HG03064 (cell line): Measurements from ENCODE around the gene HECTD4.

Experiments used
- ATAC-seq: cut with Tn5 transposase; IDR thresholded peaks from one replicate; pipeline ENCODE4 v1.9.1; 2021; ENCODE audit warnings: low read depth; ENCODE audit not compliant: unreplicated experiment

HECTD4 gene

GRCh38 chr12:112185093-112185923 lies 196.9 kb downstream of the HECTD4 start:
- ATAC-seq: no peak

- ATAC-seq: no peak
Observed at GRCh38 chr12:112184056-112184887, 198.0 kb downstream of the HECTD4 start.

- no peak for ATAC-seq
Observed at GRCh38 chr12:112183141-112184021, 198.8 kb downstream of the HECTD4 start.

GRCh38 chr12:112182499-112182898 lies 199.7 kb downstream of the HECTD4 start:
- ATAC-seq: no peak

GRCh38 chr12:112180422-112180821 lies 201.8 kb downstream of the HECTD4 start:
- no peak for ATAC-seq

GRCh38 chr12:112179916-112180315 lies 202.3 kb downstream of the HECTD4 start:
- no peak for ATAC-seq

GRCh38 chr12:112179341-112179740 lies 202.9 kb downstream of the HECTD4 start:
- no peak for ATAC-seq

GRCh38 chr12:112178796-112179195 lies 203.4 kb downstream of the HECTD4 start:
- no peak for ATAC-seq

- ATAC-seq: no peak
Observed at GRCh38 chr12:112176321-112177010, 205.8 kb downstream of the HECTD4 start.

- no peak for ATAC-seq
Observed at GRCh38 chr12:112175361-112176155, 206.7 kb downstream of the HECTD4 start.

- ATAC-seq: no peak
Observed at GRCh38 chr12:112172556-112173324, 209.5 kb downstream of the HECTD4 start.

- ATAC-seq: no peak
Observed at GRCh38 chr12:112170971-112171596, 211.1 kb downstream of the HECTD4 start.

- ATAC-seq: no peak
Observed at GRCh38 chr12:112170376-112170775, 211.9 kb downstream of the HECTD4 start.

GRCh38 chr12:112169966-112170365 lies 212.3 kb downstream of the HECTD4 start:
- no peak for ATAC-seq

GRCh38 chr12:112169161-112169872 lies 212.9 kb downstream of the HECTD4 start:
- no peak for ATAC-seq

GRCh38 chr12:112168561-112168971 lies 213.7 kb downstream of the HECTD4 start:
- no peak for ATAC-seq

GRCh38 chr12:112167718-112168525 lies 214.3 kb downstream of the HECTD4 start:
- ATAC-seq: no peak
